ENCODE data around the gene MVB12B. TPM values are rescaled to one million over a fixed set of nuclear protein-coding genes. Genes with fewer than 3 reads are reported as not detected.
"Not testable (repeated sequence)": the region's sequence is repeated elsewhere in the genome, so short reads cannot be mapped to it uniquely, and the experiment has no call there.

MVB12B gene
- polyA plus RNA-seq, 1 experiment = 4.4 TPM

- CTCF ChIA-PET = interaction anchor here (1.1 to 2.6 kb wide), 5 partner anchors 9 to 28 kb away, joined by 4 to 18 read pairs (median 6); no protein-coding TSS in a partner anchor
- Histone ChIP-seq H3K27me3 (ENCODE audit: control insufficient read depth, insufficient read depth, low read length) (no peaks in the 10 kb centered on the region), H3K4me3 (ENCODE audit: low read depth, low read length) (no peak overlapping the region), H3K9me3 (ENCODE audit: control insufficient read depth, insufficient read depth, low read length) (no peaks in the 10 kb centered on the region; the same call in 1 of the 2 replicates), H3K27ac (ENCODE audit: low read depth, low read length) (no peak overlapping the region)
- no peak for TF ChIP-seq CTCF (IDR thresholded peaks at IDR 0.05; ENCODE audit: low read depth, low read length)
- POLR2A ChIA-PET = interaction anchor here (0.7 kb wide), 1 partner anchor 123 kb away, joined by 4 read pairs; no protein-coding TSS in a partner anchor
- DNase-seq (ENCODE audit: low read depth, low spot score) = no peak
Observed at GRCh38 chr9:126472948-126473298, 146.3 kb downstream of the MVB12B start.

GRCh38 chr9:126474206-126474765 lies 147.7 kb downstream of the MVB12B start:
- POLR2A ChIA-PET = no interaction called here

GRCh38 chr9:126474786-126475485 lies 148.3 kb downstream of the MVB12B start:
- no peaks in the 10 kb centered on the region for H3K27me3 ChIP-seq (ENCODE audit: control insufficient read depth, insufficient read depth, low read length)
- H3K9me3 ChIP-seq (ENCODE audit: control insufficient read depth, insufficient read depth, low read length) = no peaks in the 10 kb centered on the region; the same call in 1 of the 2 replicates
- H3K4me3 ChIP-seq (ENCODE audit: low read depth, low read length) = no peak overlapping the region
- no peak for TF ChIP-seq CTCF (IDR thresholded peaks at IDR 0.05; ENCODE audit: low read depth, low read length)
- no peak for DNase-seq (ENCODE audit: low read depth, low spot score)
- POLR2A ChIA-PET = no interaction called here
- H3K27ac ChIP-seq (ENCODE audit: low read depth, low read length) = peak overlapping the region; percentile 86
- CTCF ChIA-PET = interaction anchor here (1.1 to 2.6 kb wide), 3 partner anchors 16 to 25 kb away, joined by 5 to 9 read pairs (median 5); no protein-coding TSS in a partner anchor

More at GRCh38 chr9:126474206-126474765, 147.7 kb downstream of the MVB12B start:
- no peaks in the 10 kb centered on the region; the same call in 1 of the 2 replicates for H3K9me3 ChIP-seq (ENCODE audit: control insufficient read depth, insufficient read depth, low read length)
- peak; percentile 15 for DNase-seq (ENCODE audit: low read depth, low spot score)
- H3K27me3 ChIP-seq (ENCODE audit: control insufficient read depth, insufficient read depth, low read length) = no peaks in the 10 kb centered on the region
- no peak for TF ChIP-seq CTCF (IDR thresholded peaks at IDR 0.05; ENCODE audit: low read depth, low read length)
- H3K4me3 ChIP-seq (ENCODE audit: low read depth, low read length) = no peak overlapping the region
- peak overlapping the region; percentile 86 for H3K27ac ChIP-seq (ENCODE audit: low read depth, low read length)
- CTCF ChIA-PET = interaction anchor here (1.0 to 2.6 kb wide), 5 partner anchors 17 to 172 kb away, joined by 3 to 9 read pairs (median 5); no protein-coding TSS in a partner anchor

- Histone ChIP-seq H3K4me3 (ENCODE audit: low read depth, low read length) (no peak overlapping the region), H3K9me3 (ENCODE audit: control insufficient read depth, insufficient read depth, low read length) (no peaks in the 10 kb centered on the region; the same call in 1 of the 2 replicates), H3K27me3 (ENCODE audit: control insufficient read depth, insufficient read depth, low read length) (no peaks in the 10 kb centered on the region), H3K27ac (ENCODE audit: low read depth, low read length) (no peak overlapping the region)
- ChIA-PET POLR2A (no interaction called here), CTCF (no interaction called here)
- no peak for TF ChIP-seq CTCF (IDR thresholded peaks at IDR 0.05; ENCODE audit: low read depth, low read length)
- DNase-seq (ENCODE audit: low read depth, low spot score) = no peak
Observed at GRCh38 chr9:126475933-126476555, 149.4 kb downstream of the MVB12B start.

- H3K9me3 ChIP-seq (ENCODE audit: control insufficient read depth, insufficient read depth, low read length); POLR2A ChIA-PET; H3K27ac ChIP-seq (ENCODE audit: low read depth, low read length); H3K27me3 ChIP-seq (ENCODE audit: control insufficient read depth, insufficient read depth, low read length); DNase-seq (ENCODE audit: low read depth, low spot score); H3K4me3 ChIP-seq (ENCODE audit: low read depth, low read length); CTCF ChIA-PET: not testable (repeated sequence)
Observed at GRCh38 chr9:126477432-126477831, 150.8 kb downstream of the MVB12B start.

Data from AG04450 (cell line).